WTC11 (cell line): Measurements from ENCODE around the gene CNPY3. TPM values are rescaled to one million over a fixed set of nuclear protein-coding genes. Genes with fewer than 3 reads are reported as not detected.

Experiments
- ATAC-seq: fragments of 200-7000 bp; cut with Tn5 transposase; 2 replicates; pipeline ENCODE4 v1.10.0; 2021; ENCODE audit warnings: mild to moderate bottlenecking, moderate library complexity
- CTCF ChIA-PET: fragments of 300-600 bp; sonication (Branson Sonifier 250); formaldehyde crosslinking; loops from one replicate; lab custom pipeline; 2021; ENCODE audit warnings: antibody characterized with exemption; lab: Charles Lee
- POLR2A ChIA-PET: fragments of 350-600 bp; sonication (Branson Sonifier 250); formaldehyde crosslinking; loops from one replicate; lab custom pipeline; 2021; ENCODE audit warnings: antibody characterized with exemption; lab: Charles Lee
- DNase-seq: peaks from one replicate; pipeline ENCODE4 v3.0.0; 2021; ENCODE audit warnings: low spot score
- H3K27ac Mint-ChIP-seq: 2 replicates; pipeline ENCODE4 v1.8.0; 2021; ENCODE audit warnings: mixed read lengths
- H3K27me3 Mint-ChIP-seq: 2 replicates; pipeline ENCODE4 v1.8.0; 2021; ENCODE audit warnings: low read depth, mild to moderate bottlenecking, moderate library complexity, mixed read lengths
- H3K36me3 Mint-ChIP-seq: 2 replicates; pipeline ENCODE4 v1.8.0; 2021; ENCODE audit warnings: mixed read lengths
- H3K4me1 Mint-ChIP-seq: 2 replicates; pipeline ENCODE4 v1.8.0; 2022; ENCODE audit warnings: mixed read lengths
- H3K4me3 Mint-ChIP-seq: 2 replicates; pipeline ENCODE4 v1.8.0; 2021; ENCODE audit warnings: mild to moderate bottlenecking, moderate library complexity, mixed read lengths
- H3K9me3 Mint-ChIP-seq: 2 replicates; pipeline ENCODE4 v1.8.0; 2021; ENCODE audit warnings: mixed read lengths
- ATF1 ChIP-seq: sonication (generic); formaldehyde crosslinking; IDR thresholded peaks from 2 replicates; pipeline ENCODE4 v1.8.1; 2023; ENCODE audit warnings: mild to moderate bottlenecking, moderate library complexity, missing genetic modification reagents
- CREM ChIP-seq: sonication (generic); formaldehyde crosslinking; IDR thresholded peaks from 2 replicates; pipeline ENCODE4 v1.8.1; 2022; ENCODE audit warnings: mild to moderate bottlenecking, missing genetic modification reagents, moderate library complexity
- ELF4 ChIP-seq: sonication (generic); formaldehyde crosslinking; IDR thresholded peaks from 2 replicates; pipeline ENCODE4 v1.8.1; 2022; ENCODE audit warnings: low read depth, mild to moderate bottlenecking, moderate library complexity, missing genetic modification reagents
- FOXK1 ChIP-seq: sonication (generic); formaldehyde crosslinking; IDR thresholded peaks from 2 replicates; pipeline ENCODE4 v1.8.0; 2022; ENCODE audit warnings: mild to moderate bottlenecking, moderate library complexity, missing genetic modification reagents
- FOXP1 ChIP-seq: sonication (generic); formaldehyde crosslinking; IDR thresholded peaks from 2 replicates; pipeline ENCODE4 v1.8.0; 2022; ENCODE audit warnings: missing genetic modification reagents, mild to moderate bottlenecking, moderate library complexity, borderline replicate concordance
- GABPB1 ChIP-seq: sonication (generic); formaldehyde crosslinking; IDR thresholded peaks from 2 replicates; pipeline ENCODE4 v1.8.1; 2023; ENCODE audit warnings: mild to moderate bottlenecking, missing genetic modification reagents
- GTF2I ChIP-seq: fragments of 250-450 bp; sonication (Bioruptor Pico); conservative IDR thresholded peaks from 2 replicates; pipeline ENCODE4 v1.4.0; 2021; ENCODE audit warnings: mild to moderate bottlenecking
- MYBL2 ChIP-seq: sonication (generic); formaldehyde crosslinking; IDR thresholded peaks from 2 replicates; pipeline ENCODE4 v1.8.1; 2023; ENCODE audit warnings: mild to moderate bottlenecking, moderate library complexity, missing genetic modification reagents
- NFE2L1 ChIP-seq: sonication (generic); formaldehyde crosslinking; IDR thresholded peaks from 2 replicates; pipeline ENCODE4 v1.8.1; 2023; ENCODE audit warnings: missing genetic modification reagents
- NR2C2 ChIP-seq: sonication (generic); formaldehyde crosslinking; IDR thresholded peaks from 2 replicates; pipeline ENCODE4 v1.8.0; 2022; ENCODE audit warnings: mild to moderate bottlenecking, missing genetic modification reagents
- RELA ChIP-seq: sonication (generic); formaldehyde crosslinking; IDR thresholded peaks from 2 replicates; pipeline ENCODE4 v1.8.1; 2022; ENCODE audit warnings: missing genetic modification reagents, mild to moderate bottlenecking, borderline replicate concordance
- ZBTB21 ChIP-seq: sonication (generic); formaldehyde crosslinking; IDR thresholded peaks from 2 replicates; pipeline ENCODE4 v1.8.1; 2023; ENCODE audit warnings: mild to moderate bottlenecking, missing genetic modification reagents, borderline replicate concordance
- ZNF317 ChIP-seq: sonication (generic); formaldehyde crosslinking; IDR thresholded peaks from 2 replicates; pipeline ENCODE4 v1.8.1; 2023; ENCODE audit warnings: low read depth, mild to moderate bottlenecking, moderate library complexity, missing genetic modification reagents, borderline replicate concordance
- total RNA-seq: library from RNA; stranded (reverse); gene quantifications from 3 replicates; pipeline ENCODE4 v1.2.3, GENCODE V29; 2021
- TF ChIP-seq, protein P1 (sequence below): fragments of 250-450 bp; sonication (Bioruptor Pico); IDR thresholded peaks from 2 replicates; pipeline ENCODE4 v1.9.0; 2021; ENCODE audit warnings: mild to moderate bottlenecking
- TF ChIP-seq, protein P2 (sequence below): sonication (generic); formaldehyde crosslinking; IDR thresholded peaks from 2 replicates; pipeline ENCODE4 v1.8.1; 2022; ENCODE audit warnings: mild to moderate bottlenecking, missing genetic modification reagents, moderate library complexity, borderline replicate concordance
- TF ChIP-seq, protein P3 (sequence below): sonication (generic); formaldehyde crosslinking; IDR thresholded peaks from 2 replicates; pipeline ENCODE4 v1.8.1; 2022; ENCODE audit warnings: missing genetic modification reagents, borderline replicate concordance
- TF ChIP-seq, protein P4 (sequence below): sonication (generic); formaldehyde crosslinking; IDR thresholded peaks from 2 replicates; pipeline ENCODE4 v1.8.0; 2023; ENCODE audit warnings: missing genetic modification reagents, mild to moderate bottlenecking, borderline replicate concordance
- TF ChIP-seq, protein P5 (sequence below): sonication (generic); formaldehyde crosslinking; IDR thresholded peaks from 2 replicates; pipeline ENCODE4 v1.8.1; 2023; ENCODE audit warnings: mild to moderate bottlenecking, missing genetic modification reagents, moderate library complexity
- TF ChIP-seq, protein P6 (sequence below): sonication (generic); formaldehyde crosslinking; IDR thresholded peaks from 2 replicates; pipeline ENCODE4 v1.8.1; 2022; ENCODE audit warnings: mild to moderate bottlenecking, moderate library complexity, missing genetic modification reagents

The CNPY3 gene
- total RNA-seq, 1 experiment from 2014 or later = 67.0 TPM

DNA sequence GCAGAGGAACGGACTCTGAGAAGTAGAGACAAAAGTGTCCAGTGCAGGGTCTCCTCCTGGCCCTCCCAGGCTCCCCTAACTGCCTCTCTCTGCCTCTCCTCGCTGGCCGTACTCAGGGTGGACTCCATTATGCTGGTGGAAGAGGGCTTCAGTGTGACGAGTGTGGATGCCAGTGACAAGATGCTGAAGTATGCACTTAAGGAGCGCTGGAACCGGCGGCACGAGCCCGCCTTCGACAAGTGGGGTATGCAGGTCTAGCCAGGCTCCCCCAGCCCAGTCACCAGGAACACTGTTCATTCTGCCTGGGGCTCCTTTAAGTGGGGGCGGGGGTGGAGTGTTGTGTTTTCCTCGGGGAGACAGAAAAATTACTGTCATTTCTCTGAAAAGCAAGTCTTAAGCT lies 32.8 kb downstream of the CNPY3 start (continued):
- TF ChIP-seq FOXK1 = no peak
- TF ChIP-seq RELA (CRISPR knock-in tag) = no peak
- TF ChIP-seq ZBTB21 = no peak
- TF ChIP-seq ATF1 (CRISPR knock-in tag) = no peak

DNA sequence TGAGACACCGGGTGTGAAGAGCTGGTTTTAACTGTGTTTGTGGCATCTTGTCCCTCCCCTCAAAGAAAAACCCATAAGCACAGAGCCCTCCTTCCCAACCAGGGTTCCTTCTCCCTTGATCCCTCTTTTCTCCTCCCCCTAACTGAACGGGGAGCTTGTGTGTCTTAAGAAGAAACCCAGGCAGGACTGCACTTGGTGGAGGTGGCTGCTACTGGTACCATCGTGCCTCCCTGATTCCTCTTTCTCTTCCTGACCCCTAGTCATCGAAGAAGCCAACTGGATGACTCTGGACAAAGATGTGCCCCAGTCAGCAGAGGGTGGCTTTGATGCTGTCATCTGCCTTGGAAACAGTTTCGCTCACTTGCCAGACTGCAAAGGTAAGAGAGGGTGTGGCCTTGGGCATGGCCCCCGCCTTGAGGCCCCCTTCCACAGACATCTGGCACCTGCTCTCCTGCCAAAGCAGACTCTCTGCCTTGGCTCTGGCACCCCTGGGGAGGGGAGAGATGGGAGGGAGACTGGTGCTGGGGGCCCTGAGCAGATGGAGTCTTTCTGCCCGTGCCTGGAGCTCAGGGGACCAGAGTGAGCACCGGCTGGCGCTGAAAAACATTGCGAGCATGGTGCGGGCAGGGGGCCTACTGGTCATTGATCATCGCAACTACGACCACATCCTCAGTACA lies 33.4 kb downstream of the CNPY3 start:
- ATAC-seq = no peak
- Mint-ChIP-seq H3K4me1 (peaks cover 11% of the 10 kb centered on the region; the same call in 1 of the 2 replicates), H3K27ac (no peak overlapping the region), H3K4me3 (no peak overlapping the region), H3K9me3 (no peaks in the 10 kb centered on the region), H3K36me3 (no peaks in the 10 kb centered on the region), H3K27me3 (peaks cover 36% of the 10 kb centered on the region)
- no peak for DNase-seq
- TF ChIP-seq NFE2L1 (CRISPR knock-in tag) (no peak), GABPB1 (CRISPR knock-in tag) (no peak), ELF4 (CRISPR knock-in tag) (no peak), ZNF317 (CRISPR knock-in tag) (no peak), CREM (CRISPR knock-in tag) (no peak), GTF2I (CRISPR knock-in tag) (no peak), NR2C2 (CRISPR knock-in tag) (no peak), FOXP1 (CRISPR knock-in tag) (no peak), MYBL2 (CRISPR knock-in tag) (no peak)
- TF ChIP-seq, protein P1, sequence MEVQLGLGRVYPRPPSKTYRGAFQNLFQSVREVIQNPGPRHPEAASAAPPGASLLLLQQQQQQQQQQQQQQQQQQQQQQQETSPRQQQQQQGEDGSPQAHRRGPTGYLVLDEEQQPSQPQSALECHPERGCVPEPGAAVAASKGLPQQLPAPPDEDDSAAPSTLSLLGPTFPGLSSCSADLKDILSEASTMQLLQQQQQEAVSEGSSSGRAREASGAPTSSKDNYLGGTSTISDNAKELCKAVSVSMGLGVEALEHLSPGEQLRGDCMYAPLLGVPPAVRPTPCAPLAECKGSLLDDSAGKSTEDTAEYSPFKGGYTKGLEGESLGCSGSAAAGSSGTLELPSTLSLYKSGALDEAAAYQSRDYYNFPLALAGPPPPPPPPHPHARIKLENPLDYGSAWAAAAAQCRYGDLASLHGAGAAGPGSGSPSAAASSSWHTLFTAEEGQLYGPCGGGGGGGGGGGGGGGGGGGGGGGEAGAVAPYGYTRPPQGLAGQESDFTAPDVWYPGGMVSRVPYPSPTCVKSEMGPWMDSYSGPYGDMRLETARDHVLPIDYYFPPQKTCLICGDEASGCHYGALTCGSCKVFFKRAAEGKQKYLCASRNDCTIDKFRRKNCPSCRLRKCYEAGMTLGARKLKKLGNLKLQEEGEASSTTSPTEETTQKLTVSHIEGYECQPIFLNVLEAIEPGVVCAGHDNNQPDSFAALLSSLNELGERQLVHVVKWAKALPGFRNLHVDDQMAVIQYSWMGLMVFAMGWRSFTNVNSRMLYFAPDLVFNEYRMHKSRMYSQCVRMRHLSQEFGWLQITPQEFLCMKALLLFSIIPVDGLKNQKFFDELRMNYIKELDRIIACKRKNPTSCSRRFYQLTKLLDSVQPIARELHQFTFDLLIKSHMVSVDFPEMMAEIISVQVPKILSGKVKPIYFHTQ (CRISPR knock-in tag) = no peak
- TF ChIP-seq, protein P2, sequence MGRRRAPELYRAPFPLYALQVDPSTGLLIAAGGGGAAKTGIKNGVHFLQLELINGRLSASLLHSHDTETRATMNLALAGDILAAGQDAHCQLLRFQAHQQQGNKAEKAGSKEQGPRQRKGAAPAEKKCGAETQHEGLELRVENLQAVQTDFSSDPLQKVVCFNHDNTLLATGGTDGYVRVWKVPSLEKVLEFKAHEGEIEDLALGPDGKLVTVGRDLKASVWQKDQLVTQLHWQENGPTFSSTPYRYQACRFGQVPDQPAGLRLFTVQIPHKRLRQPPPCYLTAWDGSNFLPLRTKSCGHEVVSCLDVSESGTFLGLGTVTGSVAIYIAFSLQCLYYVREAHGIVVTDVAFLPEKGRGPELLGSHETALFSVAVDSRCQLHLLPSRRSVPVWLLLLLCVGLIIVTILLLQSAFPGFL (CRISPR knock-in tag) = no peak
- TF ChIP-seq, protein P3, sequence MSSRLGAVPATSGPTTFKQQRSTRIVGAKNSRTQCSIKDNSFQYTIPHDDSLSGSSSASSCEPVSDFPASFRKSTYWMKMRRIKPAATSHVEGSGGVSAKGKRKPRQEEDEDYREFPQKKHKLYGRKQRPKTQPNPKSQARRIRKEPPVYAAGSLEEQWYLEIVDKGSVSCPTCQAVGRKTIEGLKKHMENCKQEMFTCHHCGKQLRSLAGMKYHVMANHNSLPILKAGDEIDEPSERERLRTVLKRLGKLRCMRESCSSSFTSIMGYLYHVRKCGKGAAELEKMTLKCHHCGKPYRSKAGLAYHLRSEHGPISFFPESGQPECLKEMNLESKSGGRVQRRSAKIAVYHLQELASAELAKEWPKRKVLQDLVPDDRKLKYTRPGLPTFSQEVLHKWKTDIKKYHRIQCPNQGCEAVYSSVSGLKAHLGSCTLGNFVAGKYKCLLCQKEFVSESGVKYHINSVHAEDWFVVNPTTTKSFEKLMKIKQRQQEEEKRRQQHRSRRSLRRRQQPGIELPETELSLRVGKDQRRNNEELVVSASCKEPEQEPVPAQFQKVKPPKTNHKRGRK = no peak
- TF ChIP-seq, protein P4, sequence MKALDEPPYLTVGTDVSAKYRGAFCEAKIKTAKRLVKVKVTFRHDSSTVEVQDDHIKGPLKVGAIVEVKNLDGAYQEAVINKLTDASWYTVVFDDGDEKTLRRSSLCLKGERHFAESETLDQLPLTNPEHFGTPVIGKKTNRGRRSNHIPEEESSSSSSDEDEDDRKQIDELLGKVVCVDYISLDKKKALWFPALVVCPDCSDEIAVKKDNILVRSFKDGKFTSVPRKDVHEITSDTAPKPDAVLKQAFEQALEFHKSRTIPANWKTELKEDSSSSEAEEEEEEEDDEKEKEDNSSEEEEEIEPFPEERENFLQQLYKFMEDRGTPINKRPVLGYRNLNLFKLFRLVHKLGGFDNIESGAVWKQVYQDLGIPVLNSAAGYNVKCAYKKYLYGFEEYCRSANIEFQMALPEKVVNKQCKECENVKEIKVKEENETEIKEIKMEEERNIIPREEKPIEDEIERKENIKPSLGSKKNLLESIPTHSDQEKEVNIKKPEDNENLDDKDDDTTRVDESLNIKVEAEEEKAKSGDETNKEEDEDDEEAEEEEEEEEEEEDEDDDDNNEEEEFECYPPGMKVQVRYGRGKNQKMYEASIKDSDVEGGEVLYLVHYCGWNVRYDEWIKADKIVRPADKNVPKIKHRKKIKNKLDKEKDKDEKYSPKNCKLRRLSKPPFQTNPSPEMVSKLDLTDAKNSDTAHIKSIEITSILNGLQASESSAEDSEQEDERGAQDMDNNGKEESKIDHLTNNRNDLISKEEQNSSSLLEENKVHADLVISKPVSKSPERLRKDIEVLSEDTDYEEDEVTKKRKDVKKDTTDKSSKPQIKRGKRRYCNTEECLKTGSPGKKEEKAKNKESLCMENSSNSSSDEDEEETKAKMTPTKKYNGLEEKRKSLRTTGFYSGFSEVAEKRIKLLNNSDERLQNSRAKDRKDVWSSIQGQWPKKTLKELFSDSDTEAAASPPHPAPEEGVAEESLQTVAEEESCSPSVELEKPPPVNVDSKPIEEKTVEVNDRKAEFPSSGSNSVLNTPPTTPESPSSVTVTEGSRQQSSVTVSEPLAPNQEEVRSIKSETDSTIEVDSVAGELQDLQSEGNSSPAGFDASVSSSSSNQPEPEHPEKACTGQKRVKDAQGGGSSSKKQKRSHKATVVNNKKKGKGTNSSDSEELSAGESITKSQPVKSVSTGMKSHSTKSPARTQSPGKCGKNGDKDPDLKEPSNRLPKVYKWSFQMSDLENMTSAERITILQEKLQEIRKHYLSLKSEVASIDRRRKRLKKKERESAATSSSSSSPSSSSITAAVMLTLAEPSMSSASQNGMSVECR (CRISPR knock-in tag) = no peak
- TF ChIP-seq, protein P5, sequence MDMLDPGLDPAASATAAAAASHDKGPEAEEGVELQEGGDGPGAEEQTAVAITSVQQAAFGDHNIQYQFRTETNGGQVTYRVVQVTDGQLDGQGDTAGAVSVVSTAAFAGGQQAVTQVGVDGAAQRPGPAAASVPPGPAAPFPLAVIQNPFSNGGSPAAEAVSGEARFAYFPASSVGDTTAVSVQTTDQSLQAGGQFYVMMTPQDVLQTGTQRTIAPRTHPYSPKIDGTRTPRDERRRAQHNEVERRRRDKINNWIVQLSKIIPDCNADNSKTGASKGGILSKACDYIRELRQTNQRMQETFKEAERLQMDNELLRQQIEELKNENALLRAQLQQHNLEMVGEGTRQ (CRISPR knock-in tag) = no peak
- TF ChIP-seq, protein P6, sequence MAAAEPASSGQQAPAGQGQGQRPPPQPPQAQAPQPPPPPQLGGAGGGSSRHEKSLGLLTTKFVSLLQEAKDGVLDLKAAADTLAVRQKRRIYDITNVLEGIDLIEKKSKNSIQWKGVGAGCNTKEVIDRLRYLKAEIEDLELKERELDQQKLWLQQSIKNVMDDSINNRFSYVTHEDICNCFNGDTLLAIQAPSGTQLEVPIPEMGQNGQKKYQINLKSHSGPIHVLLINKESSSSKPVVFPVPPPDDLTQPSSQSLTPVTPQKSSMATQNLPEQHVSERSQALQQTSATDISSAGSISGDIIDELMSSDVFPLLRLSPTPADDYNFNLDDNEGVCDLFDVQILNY (CRISPR knock-in tag) = no peak
- ChIA-PET CTCF (interaction anchor here (0.8 to 2.5 kb wide), 7 partner anchors 13 to 181 kb away, joined by 3 to 16 read pairs (median 6); partner anchors contain the start of genes CNPY3 and RRP36), POLR2A (interaction anchor here (1.7 kb wide), 1 partner anchor 33 kb away, joined by 5 read pairs; the partner anchor contains the start of gene CNPY3)
